GM21717 (cell line): Measurements from ENCODE around the gene GAS6.
"Not testable (repeated sequence)": the region's sequence is repeated elsewhere in the genome, so short reads cannot be mapped to it uniquely, and the experiment has no call there.

Experiments
- ATAC-seq: cut with Tn5 transposase; IDR thresholded peaks from one replicate; pipeline ENCODE4 v1.9.1; 2021; ENCODE audit warnings: mild to moderate bottlenecking, moderate library complexity; ENCODE audit not compliant: unreplicated experiment

GAS6 gene

GRCh38 chr13:113796211-113796963, 67.5 kb downstream of the GAS6 start:
- no peak for ATAC-seq

- ATAC-seq, result not testable (repeated sequence)
Measured at GRCh38 chr13:113795362-113795761, 68.5 kb downstream of the GAS6 start.

GRCh38 chr13:113794764-113795173, 69.1 kb downstream of the GAS6 start:
- no peak for ATAC-seq

GRCh38 chr13:113794086-113794485, 69.8 kb downstream of the GAS6 start:
- ATAC-seq, result no peak

- ATAC-seq, result no peak
Measured at GRCh38 chr13:113793718-113794085, 70.2 kb downstream of the GAS6 start.

GRCh38 chr13:113792886-113793717, 70.8 kb downstream of the GAS6 start:
- no peak for ATAC-seq

- ATAC-seq, result no peak
Measured at GRCh38 chr13:113792236-113792770, 71.6 kb downstream of the GAS6 start.

- no peak for ATAC-seq
Measured at GRCh38 chr13:113791761-113792160, 72.1 kb downstream of the GAS6 start.

- no peak for ATAC-seq
Measured at GRCh38 chr13:113791226-113791625, 72.7 kb downstream of the GAS6 start.

- not testable (repeated sequence) for ATAC-seq
Measured at GRCh38 chr13:113789931-113790330, 73.9 kb downstream of the GAS6 start.

GRCh38 chr13:113789167-113789566, 74.7 kb downstream of the GAS6 start:
- no peak for ATAC-seq

- no peak for ATAC-seq
Measured at GRCh38 chr13:113788413-113789135, 75.3 kb downstream of the GAS6 start.

- ATAC-seq, result no peak
Measured at GRCh38 chr13:113787694-113788093, 76.2 kb downstream of the GAS6 start.

GRCh38 chr13:113786262-113786841, 77.5 kb downstream of the GAS6 start:
- ATAC-seq, result no peak

GRCh38 chr13:113785051-113786010, 78.5 kb downstream of the GAS6 start:
- ATAC-seq, result no peak

- ATAC-seq, result no peak
Measured at GRCh38 chr13:113784645-113785024, 79.2 kb downstream of the GAS6 start.

GRCh38 chr13:113783966-113784644, 79.8 kb downstream of the GAS6 start:
- ATAC-seq, result no peak

GRCh38 chr13:113783200-113783881, 80.5 kb downstream of the GAS6 start:
- no peak for ATAC-seq

- ATAC-seq, result no peak
Measured at GRCh38 chr13:113782472-113782871, 81.4 kb downstream of the GAS6 start.
